ENCODE results near the gene GJA1. TPM values are rescaled to one million over a fixed set of nuclear protein-coding genes. Genes with fewer than 3 reads are reported as not detected.

The GJA1 gene
- total and polyA plus RNA-seq, 2 of the 13 experiments (the other 11 are each of a cell fraction or from before 2014, with no cell fraction given): not detected

DNA sequence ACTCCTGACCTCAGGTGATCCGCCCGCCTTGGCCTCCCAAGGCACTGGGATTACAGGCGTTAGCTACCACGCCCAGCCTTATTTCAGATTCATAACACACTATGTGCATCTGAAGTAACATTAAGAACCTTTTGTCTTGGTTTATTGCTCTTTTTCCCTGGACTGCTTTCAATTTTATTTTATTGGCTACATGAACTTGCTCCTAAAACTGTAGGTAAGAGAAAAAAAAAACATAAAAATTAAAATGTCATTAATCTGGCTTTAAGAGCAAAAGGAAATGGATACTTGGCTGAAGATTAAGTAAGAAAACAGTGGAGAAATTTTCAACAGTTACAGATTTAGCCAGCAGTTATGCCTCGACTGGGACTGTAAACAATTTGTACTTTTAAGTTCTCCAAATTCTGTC is 62.5 kb downstream of the GJA1 start (continued):
- TF ChIP-seq, protein P1, sequence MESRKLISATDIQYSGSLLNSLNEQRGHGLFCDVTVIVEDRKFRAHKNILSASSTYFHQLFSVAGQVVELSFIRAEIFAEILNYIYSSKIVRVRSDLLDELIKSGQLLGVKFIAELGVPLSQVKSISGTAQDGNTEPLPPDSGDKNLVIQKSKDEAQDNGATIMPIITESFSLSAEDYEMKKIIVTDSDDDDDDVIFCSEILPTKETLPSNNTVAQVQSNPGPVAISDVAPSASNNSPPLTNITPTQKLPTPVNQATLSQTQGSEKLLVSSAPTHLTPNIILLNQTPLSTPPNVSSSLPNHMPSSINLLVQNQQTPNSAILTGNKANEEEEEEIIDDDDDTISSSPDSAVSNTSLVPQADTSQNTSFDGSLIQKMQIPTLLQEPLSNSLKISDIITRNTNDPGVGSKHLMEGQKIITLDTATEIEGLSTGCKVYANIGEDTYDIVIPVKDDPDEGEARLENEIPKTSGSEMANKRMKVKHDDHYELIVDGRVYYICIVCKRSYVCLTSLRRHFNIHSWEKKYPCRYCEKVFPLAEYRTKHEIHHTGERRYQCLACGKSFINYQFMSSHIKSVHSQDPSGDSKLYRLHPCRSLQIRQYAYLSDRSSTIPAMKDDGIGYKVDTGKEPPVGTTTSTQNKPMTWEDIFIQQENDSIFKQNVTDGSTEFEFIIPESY (CRISPR knock-in tag; IDR thresholded peaks at IDR 0.05): no peak
- TF ChIP-seq ZFAT (CRISPR knock-in tag; conservative IDR thresholded peaks at IDR 0.05): no peak

DNA sequence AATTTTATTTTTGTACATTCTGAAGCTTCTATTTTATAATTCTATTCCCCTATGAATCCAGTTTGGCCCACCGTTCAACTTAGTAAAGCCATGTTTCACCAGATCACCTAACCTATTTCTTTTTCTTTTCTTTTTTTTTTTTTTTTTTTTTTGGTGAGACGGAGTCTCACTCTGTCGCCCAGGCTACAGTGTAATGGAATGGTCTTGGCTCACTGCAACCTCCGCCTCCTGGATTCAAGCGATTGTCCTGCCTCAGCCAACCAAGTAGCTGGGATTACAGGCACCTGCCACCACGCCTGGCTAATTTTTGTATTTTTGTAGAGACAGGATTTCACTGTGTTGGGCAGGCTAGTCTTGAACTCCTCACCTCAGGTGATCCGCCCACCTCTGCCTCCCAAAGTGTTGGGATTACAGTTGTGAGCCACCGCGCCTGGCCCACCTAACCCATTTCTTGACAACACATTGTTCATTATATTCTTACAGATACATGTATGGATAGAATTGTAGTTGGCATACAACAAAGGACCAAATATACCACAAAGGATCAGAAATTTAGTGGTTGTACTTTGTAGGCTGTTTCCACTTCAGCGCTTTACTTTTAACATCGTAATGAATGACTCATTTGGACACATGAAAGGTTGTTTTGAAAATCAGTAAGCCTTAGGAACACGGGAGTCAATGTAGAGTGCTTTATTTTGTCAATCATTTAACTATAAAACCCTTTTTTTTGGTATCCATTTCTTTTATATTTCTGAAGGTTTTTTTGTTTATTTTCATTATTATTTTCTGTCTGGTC is 63.2 kb downstream of the GJA1 start:
- POLR2A ChIA-PET: no interaction called here
- no peak overlapping the region for H2AFZ ChIP-seq (ENCODE audit: low read length)
- H4K20me1 ChIP-seq (ENCODE audit: insufficient read depth, low read length): no peaks in the 10 kb centered on the region
- in situ Hi-C loops (cut with HindIII; ENCODE audit: extremely low pct_ligation_motif_present, low pct_unique_long_range_greater_than_20kb): no loop called here
- H3K9ac ChIP-seq (ENCODE audit: insufficient read depth, low read depth, low read length): no peak overlapping the region
- H3K4me1 ChIP-seq (ENCODE audit: insufficient read depth, low read length): no peaks in the 10 kb centered on the region
- no peak overlapping the region for H3K4me3 ChIP-seq (replicated peaks in 1 of 3; ENCODE audit: insufficient read depth in 1 of 3, low read depth in 2 of 3, low read length in 3 of 3)
- CTCF ChIA-PET (ENCODE audit: low intra/inter-chr PET ratio, low total read pairs): no interaction called here
- intact Hi-C loops (cut with micrococcal nuclease; ENCODE audit: unreplicated experiment): no loop called here
- H3K27ac ChIP-seq (ENCODE audit: extremely low read length, insufficient read depth, low read length): no peak overlapping the region
- H3K9me3 ChIP-seq (ENCODE audit: low read length): no peaks in the 10 kb centered on the region
- WGBS (ENCODE audit: low lambda C conversion rate): 50% methylated on average over 12 of the region's 12 CpGs
- BruUV-seq (replicated peaks): no TSS peak
- ATAC-seq (no peak), FAIRE-seq (no peak), DNase-seq (ENCODE audit: low spot score) (no peak)
- TF ChIP-seq RARG (CRISPR knock-in tag; IDR thresholded peaks at IDR 0.05; ENCODE audit: low read depth) (no peak), ZNF232 (CRISPR knock-in tag; IDR thresholded peaks at IDR 0.05; ENCODE audit: borderline replicate concordance) (no peak)
- no peak overlapping the region for H3K4me2 ChIP-seq (ENCODE audit: low read depth, low read length)
- H3K79me2 ChIP-seq (ENCODE audit: insufficient read depth, low read length): no peaks in the 10 kb centered on the region
- H3K36me3 ChIP-seq (replicated peaks in 1 of 2; ENCODE audit: control insufficient read depth in 1 of 2, insufficient read depth in 2 of 2, low read length in 2 of 2): no peaks in the 10 kb centered on the region
- no peaks in the 10 kb centered on the region for H3K27me3 ChIP-seq (ENCODE audit: control insufficient read depth in 1 of 2, insufficient read depth in 2 of 2, low read length in 2 of 2)

Small RNA genes within 50 kb of the gene (small RNA-seq; reads per million reads assigned to genes)
- 0 reads per million in 3 experiments for gene RNU4-35P (ENCODE audit: insufficient read depth in 2 of 3, insufficient read length in 3 of 3, low read depth in 2 of 3, low replicate concordance in 1 of 3)

Other genes starting within 250 kb of the GJA1 start
- 3.1 and 4.8 TPM in 2 replicates for gene TBC1D32, start 101.2 kb upstream of the GJA1 start, total RNA-seq (2016; rRNA removed; fragmentation: Illumina TruSeq; extraction: Trizol)
- 2.0 and 2.3 TPM in 2 replicates for gene TBC1D32, start 101.2 kb upstream of the GJA1 start, polyA plus RNA-seq (2011; rRNA removed)